ENCODE results near the gene TMEM87A.
"Not testable (repeated sequence)": the region's sequence is repeated elsewhere in the genome, so short reads cannot be mapped to it uniquely, and the experiment has no call there.

TMEM87A gene, protein sequence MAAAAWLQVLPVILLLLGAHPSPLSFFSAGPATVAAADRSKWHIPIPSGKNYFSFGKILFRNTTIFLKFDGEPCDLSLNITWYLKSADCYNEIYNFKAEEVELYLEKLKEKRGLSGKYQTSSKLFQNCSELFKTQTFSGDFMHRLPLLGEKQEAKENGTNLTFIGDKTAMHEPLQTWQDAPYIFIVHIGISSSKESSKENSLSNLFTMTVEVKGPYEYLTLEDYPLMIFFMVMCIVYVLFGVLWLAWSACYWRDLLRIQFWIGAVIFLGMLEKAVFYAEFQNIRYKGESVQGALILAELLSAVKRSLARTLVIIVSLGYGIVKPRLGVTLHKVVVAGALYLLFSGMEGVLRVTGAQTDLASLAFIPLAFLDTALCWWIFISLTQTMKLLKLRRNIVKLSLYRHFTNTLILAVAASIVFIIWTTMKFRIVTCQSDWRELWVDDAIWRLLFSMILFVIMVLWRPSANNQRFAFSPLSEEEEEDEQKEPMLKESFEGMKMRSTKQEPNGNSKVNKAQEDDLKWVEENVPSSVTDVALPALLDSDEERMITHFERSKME

DNA sequence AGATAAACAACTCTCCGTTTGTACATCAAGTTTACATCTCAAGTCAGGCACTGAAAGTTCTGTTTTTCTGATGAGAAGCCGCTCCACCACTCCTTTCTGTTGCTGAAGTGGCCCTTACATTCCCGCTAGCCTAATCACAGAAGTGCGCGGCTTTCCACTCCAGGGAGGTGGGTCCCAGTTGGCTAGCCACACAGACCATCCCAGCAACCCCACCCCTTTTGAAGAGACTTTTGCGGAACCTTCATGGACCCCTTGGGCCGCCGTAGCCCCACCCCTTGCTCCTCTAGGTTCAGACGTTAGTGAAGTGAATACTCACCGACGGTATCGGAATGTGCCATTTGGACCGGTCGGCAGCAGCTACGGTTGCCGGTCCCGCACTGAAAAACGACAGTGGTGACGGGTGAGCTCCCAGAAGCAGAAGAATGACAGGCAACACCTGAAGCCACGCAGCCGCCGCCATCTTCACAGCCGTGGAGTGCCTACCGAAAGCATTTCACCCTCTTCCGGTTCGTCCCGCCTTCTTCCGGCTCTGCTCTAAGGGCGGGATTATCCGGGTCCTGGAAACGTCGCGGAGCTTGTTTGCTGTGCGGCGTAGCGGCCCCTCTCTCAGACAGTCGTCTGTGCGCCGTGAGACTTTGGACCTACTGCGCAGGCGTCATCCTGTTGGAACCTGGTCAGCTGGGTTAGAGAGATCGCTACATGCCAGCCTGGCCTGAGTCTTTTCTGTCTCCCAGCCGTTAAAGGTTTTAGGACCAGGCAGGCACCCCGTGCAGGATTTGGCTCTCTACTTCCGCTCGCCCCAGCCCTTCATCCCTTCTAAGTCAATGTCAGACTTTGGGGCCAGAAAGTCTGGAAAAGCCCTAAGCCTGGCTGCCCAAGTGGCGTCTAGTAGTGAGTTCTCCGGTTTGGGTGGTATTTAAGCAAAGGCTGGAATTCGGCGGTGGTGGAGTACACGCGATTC, at the start of gene TMEM87A, which contains the start of gene GANC:
Gene TMEM87A, minus strand, starts transcription at position 495 of the 961 bp plus-strand sequence. Its CDS starts 35 bp downstream, at position 460.
Gene GANC, plus strand, starts transcription at position 263 of the 961 bp plus-strand sequence. CDS start 1,281 bp downstream, outside the sequence.
- in situ Hi-C loops (cut with HindIII; ENCODE audit: low pct_ligation_motif_present, low pct_unique_long_range_greater_than_20kb, low sequenced_read_pairs): no loop called here
- DNase-seq: peak; percentile 97

GRCh38 chr15:42319206-42319605, 46.0 kb upstream of the TMEM87A start:
- DNase-seq: no peak
- in situ Hi-C loops (cut with HindIII; ENCODE audit: low pct_ligation_motif_present, low pct_unique_long_range_greater_than_20kb, low sequenced_read_pairs): no loop called here

GRCh38 chr15:42316282-42316805, 43.1 kb upstream of the TMEM87A start:
- DNase-seq; in situ Hi-C loops (cut with HindIII; ENCODE audit: low pct_ligation_motif_present, low pct_unique_long_range_greater_than_20kb, low sequenced_read_pairs): not testable (repeated sequence)

GRCh38 chr15:42315521-42315920, 42.3 kb upstream of the TMEM87A start:
- DNase-seq: no peak
- in situ Hi-C loops (cut with HindIII; ENCODE audit: low pct_ligation_motif_present, low pct_unique_long_range_greater_than_20kb, low sequenced_read_pairs): no loop called here

- no peak for DNase-seq
- in situ Hi-C loops (cut with HindIII; ENCODE audit: low pct_ligation_motif_present, low pct_unique_long_range_greater_than_20kb, low sequenced_read_pairs): no loop called here
Observed at GRCh38 chr15:42314818-42315217, 41.6 kb upstream of the TMEM87A start.

DNA sequence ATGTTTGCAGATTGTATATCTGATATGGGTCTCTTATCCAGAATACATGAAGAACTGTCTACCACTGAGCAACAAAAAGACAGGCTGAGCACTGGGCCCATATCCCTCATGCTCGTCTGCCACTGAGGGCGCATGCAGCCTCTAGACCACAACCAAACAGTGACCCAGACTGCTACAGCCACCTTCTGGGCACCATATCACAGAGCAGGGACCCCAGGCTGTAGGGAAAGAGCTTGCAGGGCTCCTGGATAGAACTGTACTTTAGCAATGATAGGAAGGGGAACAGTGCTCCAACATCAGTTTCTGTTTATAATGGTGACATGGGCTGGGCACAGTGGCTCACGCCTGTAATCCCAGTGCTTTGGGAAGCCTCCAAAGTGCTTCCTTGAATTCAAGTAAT, 40.2 kb upstream of the TMEM87A start:
- in situ Hi-C loops (cut with HindIII; ENCODE audit: low pct_ligation_motif_present, low pct_unique_long_range_greater_than_20kb, low sequenced_read_pairs): no loop called here

GRCh38 chr15:42306681-42307080, 33.4 kb upstream of the TMEM87A start:
- no peak for DNase-seq
- in situ Hi-C loops (cut with HindIII; ENCODE audit: low pct_ligation_motif_present, low pct_unique_long_range_greater_than_20kb, low sequenced_read_pairs): no loop called here

More for the DNA sequence above, 40.2 kb upstream of the TMEM87A start:
- no peak for DNase-seq

DNA sequence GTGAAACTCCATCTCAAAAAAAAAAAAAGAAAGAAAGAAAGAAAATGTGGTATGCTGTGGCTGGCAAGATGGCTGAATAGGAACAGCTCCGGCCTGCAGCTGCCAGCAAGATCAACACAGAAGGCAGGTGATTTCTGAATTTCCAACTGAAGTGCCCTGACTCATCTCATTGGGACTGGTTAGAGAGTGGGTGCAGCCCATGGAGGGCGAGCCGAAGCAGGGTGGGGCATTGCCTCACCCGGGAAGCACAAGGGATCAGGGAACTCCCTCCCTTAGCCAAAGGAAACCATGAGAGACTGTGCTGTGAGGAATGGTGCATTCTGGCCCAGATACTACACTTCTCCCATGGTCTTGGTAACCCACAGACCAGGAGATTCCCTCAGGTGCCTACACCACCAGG, 27.8 kb upstream of the TMEM87A start:
- in situ Hi-C loops (cut with HindIII; ENCODE audit: low pct_ligation_motif_present, low pct_unique_long_range_greater_than_20kb, low sequenced_read_pairs); DNase-seq: not testable (repeated sequence)

DNA sequence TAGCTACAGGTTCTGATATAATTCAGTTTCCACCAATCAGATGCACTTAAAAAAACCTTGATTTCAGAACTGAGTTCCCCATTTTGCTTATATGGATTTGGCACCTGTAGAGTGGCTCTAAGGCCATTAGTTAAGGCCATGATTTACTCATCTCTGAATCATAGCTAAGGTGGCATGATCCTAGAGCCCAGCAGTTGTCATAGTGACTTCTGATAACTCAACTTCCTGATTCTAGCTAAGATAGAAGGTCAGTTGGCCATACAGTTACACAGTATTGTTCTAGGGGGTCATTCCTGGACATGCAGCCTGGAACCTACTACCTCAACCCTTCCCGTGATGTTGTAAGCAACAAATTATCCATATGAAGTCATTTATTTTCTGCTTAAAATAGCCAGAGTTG, 15.9 kb upstream of the TMEM87A start:
- in situ Hi-C loops (cut with HindIII; ENCODE audit: low pct_ligation_motif_present, low pct_unique_long_range_greater_than_20kb, low sequenced_read_pairs): no loop called here
- no peak for DNase-seq

GRCh38 chr15:42287931-42288330, 14.7 kb upstream of the TMEM87A start:
- in situ Hi-C loops (cut with HindIII; ENCODE audit: low pct_ligation_motif_present, low pct_unique_long_range_greater_than_20kb, low sequenced_read_pairs): no loop called here
- no peak for DNase-seq

- in situ Hi-C loops (cut with HindIII; ENCODE audit: low pct_ligation_motif_present, low pct_unique_long_range_greater_than_20kb, low sequenced_read_pairs): no loop called here
- no peak for DNase-seq
Observed at GRCh38 chr15:42286445-42287029, 13.3 kb upstream of the TMEM87A start.

DNA sequence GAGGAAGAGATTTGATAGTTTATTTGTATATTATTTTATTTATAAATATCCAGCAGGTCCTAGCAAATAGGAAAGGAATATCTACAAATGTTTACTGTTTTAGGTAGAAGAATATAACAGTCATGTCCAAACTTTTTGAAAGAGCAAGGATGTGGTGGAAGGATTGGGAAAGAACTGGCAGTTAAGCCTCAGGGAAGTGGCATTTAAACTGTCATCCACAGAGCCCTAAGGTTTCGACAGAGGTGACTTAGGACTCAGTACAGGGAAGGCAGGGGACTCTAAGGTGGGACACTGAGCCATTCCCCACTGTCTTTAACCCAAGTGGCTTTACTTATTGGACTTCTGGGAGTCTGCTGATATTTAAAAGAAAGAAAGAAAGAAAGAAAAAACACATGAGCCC, 11.8 kb upstream of the TMEM87A start:
- in situ Hi-C loops (cut with HindIII; ENCODE audit: low pct_ligation_motif_present, low pct_unique_long_range_greater_than_20kb, low sequenced_read_pairs): no loop called here
- no peak for DNase-seq

DNA sequence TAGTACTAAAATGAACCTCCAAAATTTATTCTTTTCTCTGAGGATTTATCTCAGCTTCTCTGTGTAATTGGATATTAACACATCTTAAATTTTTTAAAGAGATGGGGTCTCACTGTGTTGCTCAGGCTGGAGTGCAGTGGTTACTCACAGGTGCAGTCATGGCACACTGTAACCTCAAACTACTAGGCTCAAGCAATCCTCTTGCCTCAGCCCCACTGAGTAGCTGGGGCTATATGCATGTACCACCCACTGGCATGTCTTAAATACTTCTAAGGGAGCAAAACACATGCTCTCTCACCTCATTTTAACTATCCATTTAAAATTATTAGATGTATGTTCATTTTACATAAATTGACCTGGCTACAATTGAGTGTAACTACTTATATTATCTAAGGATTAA, 11.3 kb upstream of the TMEM87A start:
- DNase-seq: no peak
- in situ Hi-C loops (cut with HindIII; ENCODE audit: low pct_ligation_motif_present, low pct_unique_long_range_greater_than_20kb, low sequenced_read_pairs): no loop called here

DNA sequence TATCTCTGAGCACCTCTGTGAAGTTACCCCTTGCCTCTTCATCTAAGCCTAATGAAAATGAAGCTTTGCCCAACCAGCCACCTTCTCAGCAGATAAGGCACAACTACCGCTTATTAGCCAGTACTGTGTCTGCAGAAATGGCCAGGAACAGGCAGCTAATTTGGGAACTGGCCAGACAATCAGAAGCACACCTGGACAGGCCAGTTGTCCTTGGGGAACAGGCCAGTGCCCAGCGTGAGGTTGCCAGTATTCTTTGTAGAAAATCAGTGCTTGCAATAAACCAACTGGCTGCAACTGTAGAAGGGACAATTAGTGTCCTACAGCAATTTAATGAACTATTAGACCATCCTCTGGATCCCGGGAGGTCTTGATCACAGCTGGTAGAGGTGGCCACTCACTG, 10.4 kb upstream of the TMEM87A start:
- DNase-seq: no peak
- in situ Hi-C loops (cut with HindIII; ENCODE audit: low pct_ligation_motif_present, low pct_unique_long_range_greater_than_20kb, low sequenced_read_pairs): no loop called here

- in situ Hi-C loops (cut with HindIII; ENCODE audit: low pct_ligation_motif_present, low pct_unique_long_range_greater_than_20kb, low sequenced_read_pairs): no loop called here
- no peak for DNase-seq
Observed at GRCh38 chr15:42282926-42283325, 9.7 kb upstream of the TMEM87A start.

- in situ Hi-C loops (cut with HindIII; ENCODE audit: low pct_ligation_motif_present, low pct_unique_long_range_greater_than_20kb, low sequenced_read_pairs): no loop called here
- DNase-seq: no peak
Observed at GRCh38 chr15:42282344-42282743, 9.1 kb upstream of the TMEM87A start.

GRCh38 chr15:42279234-42279723, 6.0 kb upstream of the TMEM87A start:
- DNase-seq: no peak
- in situ Hi-C loops (cut with HindIII; ENCODE audit: low pct_ligation_motif_present, low pct_unique_long_range_greater_than_20kb, low sequenced_read_pairs): no loop called here

DNA sequence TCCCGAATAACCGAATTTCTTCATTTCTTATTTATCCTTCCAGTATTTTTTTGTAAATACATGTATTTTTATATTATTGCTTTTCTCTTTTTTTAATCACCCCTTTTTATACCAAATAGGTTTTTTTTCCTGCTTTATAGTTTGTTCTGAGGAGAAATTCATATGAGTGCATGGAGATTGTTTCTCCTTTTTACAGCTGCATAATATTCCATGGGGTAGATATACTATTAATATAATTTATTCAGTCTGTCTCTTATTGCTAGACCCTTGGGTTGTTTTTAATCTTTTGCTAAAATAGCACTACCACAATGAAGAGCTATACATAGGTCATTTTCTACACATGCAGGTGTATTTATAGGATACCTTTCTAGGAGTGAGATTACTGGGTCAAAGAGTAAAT, 3.5 kb upstream of the TMEM87A start:
- no peak for DNase-seq
- in situ Hi-C loops (cut with HindIII; ENCODE audit: low pct_ligation_motif_present, low pct_unique_long_range_greater_than_20kb, low sequenced_read_pairs): no loop called here
